HG02763 (cell line): Measurements from ENCODE around the gene SLC38A8.

Source experiments
- ATAC-seq: cut with Tn5 transposase; IDR thresholded peaks from one replicate; pipeline ENCODE4 v1.9.1; 2021; ENCODE audit warnings: mild to moderate bottlenecking, moderate library complexity; ENCODE audit not compliant: unreplicated experiment

SLC38A8 gene

DNA sequence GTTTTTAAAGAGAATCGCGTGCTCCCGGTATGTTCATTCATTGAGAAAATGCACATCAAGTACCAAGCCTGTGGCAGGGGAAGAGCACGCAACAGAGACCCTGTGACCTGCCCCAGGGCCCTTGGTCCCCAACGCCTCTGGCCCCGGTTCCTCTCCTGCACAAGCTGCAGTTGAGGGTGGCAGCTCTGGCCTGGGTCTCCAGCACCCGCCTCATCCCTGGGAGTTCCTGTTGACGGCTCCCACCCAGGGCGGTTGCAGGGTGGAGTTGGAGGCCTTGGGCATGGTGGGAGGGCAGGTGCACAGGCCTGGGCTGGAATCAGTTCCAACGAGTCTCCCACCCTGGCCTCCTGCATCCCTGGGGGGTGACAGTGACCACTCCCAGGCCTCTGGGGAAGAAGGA, 69.5 kb downstream of the SLC38A8 start:
- ATAC-seq, result no peak

GRCh38 chr16:83972256-83973008, 70.2 kb downstream of the SLC38A8 start:
- no peak for ATAC-seq

DNA sequence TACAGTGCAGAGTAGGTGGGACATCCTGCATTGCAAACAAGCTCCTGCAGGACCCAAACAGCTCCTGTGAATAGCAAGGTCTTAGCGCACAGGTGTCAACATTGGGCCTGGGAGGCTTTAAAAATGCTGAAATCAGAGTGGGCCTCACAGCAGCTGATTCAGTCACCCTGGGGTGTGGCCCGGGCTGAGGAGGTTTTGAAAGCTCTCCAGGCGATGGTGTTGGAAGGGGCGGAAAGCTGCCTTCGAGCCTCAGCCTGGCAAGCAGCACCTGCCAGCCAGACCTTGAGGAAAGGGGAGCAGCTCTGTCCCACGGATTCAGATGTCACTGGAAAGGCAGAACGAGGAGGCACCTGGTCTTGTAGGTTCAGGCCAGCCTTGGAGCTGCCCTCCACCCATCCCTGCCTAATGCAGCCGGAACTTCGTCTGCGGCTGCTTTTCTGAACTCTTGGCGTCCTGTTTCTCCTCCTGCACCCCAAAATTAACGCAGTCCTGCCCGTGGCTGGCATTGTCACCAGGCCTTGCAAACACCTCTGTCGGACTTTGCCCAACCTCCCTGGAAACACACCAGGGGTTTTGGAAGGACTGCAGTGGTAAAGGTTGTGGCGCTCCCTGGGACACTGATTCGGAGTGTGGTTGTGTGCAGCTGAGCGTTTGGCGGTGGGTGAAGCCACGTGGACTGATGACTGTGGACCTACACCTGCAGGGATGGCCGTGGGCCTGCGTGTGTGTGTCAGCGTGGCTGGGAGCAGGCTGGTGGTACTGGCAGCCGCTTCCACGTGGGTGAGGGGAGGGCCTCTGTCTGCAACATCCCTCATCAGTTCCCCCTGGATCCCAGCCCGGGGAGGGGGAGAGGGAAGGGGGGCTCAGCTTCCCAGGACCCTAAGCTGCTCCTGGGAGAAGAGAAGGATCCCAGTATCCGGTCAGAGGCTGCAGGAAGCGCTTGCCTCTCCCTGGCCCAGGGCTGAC, 71.1 kb downstream of the SLC38A8 start:
- no peak for ATAC-seq

- no peak for ATAC-seq
These were observed 72.2 kb downstream of the SLC38A8 start for GRCh38 chr16:83970430-83970815.

DNA sequence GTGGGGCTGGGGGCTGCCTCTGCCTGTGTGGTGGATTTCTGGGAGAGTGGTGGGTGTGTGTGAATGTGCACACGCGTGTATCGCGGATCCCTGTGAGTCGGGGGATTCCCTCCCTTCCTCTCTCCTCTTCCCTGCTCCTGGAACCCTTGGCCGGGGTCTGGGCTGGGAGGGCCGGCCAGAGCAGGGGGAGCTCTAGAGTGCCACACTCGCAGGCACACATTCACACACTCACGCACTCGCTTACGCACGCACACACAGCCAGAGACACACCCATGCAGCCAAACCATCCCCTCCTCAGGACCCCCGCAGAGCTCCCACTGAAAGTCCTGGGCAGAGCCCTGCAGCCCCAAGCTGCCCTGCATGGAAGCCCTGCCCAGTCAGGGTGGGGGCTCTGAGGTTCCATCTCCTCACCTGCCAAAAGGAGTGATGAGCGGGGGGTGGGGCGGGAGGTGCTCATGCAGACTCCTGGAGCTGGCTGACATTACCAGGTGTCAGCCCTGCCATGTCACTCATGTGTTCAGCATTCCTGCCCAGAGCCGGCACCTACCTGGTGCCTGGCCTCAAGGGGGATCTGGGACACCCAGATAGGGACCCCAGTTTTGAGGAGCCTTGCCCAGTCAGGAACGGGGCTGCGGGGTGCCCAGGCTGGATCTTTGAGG, 72.7 kb downstream of the SLC38A8 start:
- ATAC-seq, result no peak

GRCh38 chr16:83968891-83969649, 73.5 kb downstream of the SLC38A8 start:
- no peak for ATAC-seq

DNA sequence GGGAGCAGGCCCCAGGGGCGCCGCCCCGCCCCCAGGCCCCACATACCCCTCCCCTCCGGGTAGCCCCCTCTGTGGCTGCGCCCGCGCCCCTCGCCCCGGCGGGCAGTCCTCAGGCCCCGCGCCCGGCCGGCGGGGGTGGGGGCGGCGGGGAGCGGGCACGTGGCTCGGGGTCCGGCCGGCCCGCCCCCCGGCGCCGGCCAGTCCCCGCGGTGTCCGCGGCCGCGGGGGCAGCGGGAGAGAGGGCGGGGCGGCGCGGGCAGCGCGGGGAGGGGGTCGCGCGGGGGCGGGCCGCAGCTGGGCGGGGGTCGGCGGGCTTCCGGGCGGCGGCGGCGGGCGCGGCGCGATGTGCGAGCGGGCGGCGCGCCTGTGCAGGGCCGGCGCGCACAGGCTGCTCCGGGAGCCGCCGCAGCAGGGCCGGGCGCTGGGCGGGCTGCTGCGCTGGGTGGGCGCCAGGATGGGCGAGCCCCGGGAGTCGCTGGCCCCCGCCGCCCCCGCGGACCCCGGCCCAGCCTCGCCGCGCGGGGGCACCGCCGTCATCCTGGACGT, 74.2 kb downstream of the SLC38A8 start:
- no peak for ATAC-seq

GRCh38 chr16:83967838-83968305, 74.7 kb downstream of the SLC38A8 start, which contains the start of gene NECAB2:
Gene NECAB2, plus strand, starts transcription at chr16:83968244. Its CDS starts 405 bp downstream, at chr16:83968649.
- ATAC-seq, result no peak

- no peak for ATAC-seq
These were observed 75.5 kb downstream of the SLC38A8 start for GRCh38 chr16:83967091-83967490.

- no peak for ATAC-seq
These were observed 76.4 kb downstream of the SLC38A8 start for GRCh38 chr16:83966153-83966696.

DNA sequence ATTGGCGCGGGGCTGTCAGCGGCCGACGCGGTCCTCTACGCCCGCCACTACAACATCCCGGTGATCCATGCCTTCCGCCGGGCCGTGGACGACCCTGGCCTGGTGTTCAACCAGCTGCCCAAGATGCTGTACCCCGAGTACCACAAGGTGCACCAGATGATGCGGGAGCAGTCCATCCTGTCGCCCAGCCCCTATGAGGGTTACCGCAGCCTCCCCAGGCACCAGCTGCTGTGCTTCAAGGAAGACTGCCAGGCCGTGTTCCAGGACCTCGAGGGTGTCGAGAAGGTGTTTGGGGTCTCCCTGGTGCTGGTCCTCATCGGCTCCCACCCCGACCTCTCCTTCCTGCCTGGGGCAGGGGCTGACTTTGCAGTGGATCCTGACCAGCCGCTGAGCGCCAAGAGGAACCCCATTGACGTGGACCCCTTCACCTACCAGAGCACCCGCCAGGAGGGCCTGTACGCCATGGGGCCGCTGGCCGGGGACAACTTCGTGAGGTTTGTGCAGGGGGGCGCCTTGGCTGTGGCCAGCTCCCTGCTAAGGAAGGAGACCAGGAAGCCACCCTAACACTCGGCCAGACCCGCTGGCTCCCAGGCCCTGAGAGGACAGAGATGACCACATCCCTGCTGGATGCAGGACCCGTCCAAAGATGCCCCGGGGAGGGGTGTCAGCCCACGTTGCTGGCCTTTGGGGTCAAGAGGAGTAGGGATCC, 77.0 kb downstream of the SLC38A8 start:
- ATAC-seq, result no peak

DNA sequence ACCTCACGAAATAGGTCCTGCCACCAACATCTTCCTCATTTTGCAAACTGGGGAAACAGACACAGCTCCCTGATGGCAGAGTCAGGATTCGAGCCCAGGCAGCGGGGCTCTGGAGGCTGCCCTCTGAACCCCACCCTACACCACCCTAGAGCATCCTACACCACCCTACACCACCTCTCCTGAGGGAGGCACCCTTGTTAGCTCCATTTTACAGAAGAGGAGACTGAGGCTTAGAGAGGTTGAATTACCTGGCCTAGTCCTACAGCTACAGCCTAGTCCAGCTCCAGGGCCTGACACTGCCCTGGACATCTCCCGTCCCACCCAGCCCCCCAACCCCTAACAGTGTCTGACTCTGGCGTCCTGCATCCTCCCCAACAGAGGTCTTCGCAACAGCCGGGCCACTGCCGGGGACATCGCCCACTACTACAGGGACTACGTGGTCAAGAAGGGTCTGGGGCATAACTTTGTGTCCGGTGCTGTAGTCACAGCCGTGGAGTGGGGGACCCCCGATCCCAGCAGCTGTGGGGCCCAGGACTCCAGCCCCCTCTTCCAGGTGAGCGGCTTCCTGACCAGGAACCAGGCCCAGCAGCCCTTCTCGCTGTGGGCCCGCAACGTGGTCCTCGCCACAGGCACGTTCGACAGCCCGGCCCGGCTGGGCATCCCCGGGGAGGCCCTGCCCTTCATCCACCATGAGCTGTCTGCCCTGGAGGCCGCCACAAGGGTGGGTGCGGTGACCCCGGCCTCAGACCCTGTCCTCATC, 77.7 kb downstream of the SLC38A8 start:
- ATAC-seq, result no peak

- ATAC-seq, result no peak
These were observed 79.1 kb downstream of the SLC38A8 start for GRCh38 chr16:83963277-83964119.

GRCh38 chr16:83961591-83961990, 81.0 kb downstream of the SLC38A8 start:
- ATAC-seq, result no peak

DNA sequence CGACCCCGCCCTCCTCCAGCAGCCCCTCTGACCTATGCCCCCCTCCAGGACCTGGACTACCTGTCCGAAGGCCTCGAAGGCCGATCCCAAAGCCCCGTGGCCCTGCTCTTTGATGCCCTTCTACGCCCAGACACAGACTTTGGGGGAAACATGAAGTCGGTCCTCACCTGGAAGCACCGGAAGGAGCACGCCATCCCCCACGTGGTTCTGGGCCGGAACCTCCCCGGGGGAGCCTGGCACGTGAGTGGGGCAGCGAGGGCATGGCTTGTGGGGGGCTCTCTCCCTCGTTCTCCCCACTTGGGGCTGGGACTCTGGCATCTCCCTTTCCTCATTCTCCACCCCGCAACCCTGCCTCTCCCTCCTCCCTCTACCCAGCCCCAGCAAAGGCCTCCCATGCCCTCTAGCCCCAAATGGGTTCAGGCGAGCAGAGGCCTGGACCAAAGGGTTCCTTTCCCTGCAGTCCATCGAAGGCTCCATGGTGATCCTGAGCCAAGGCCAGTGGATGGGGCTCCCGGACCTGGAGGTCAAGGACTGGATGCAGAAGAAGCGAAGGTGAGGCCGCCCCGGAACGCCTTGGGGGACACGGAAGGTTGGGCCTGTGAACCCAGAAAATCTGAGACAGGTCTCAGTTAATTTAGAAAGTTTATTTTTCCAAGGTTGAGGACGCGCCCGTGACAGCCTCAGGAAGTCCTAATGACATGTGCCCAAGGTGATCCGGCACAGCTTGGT, 81.9 kb downstream of the SLC38A8 start:
- no peak for ATAC-seq
